ENCODE data around the gene DMWD.
"Not testable (repeated sequence)": the region's sequence is repeated elsewhere in the genome, so short reads cannot be mapped to it uniquely, and the experiment has no call there.

The DMWD gene

DNA sequence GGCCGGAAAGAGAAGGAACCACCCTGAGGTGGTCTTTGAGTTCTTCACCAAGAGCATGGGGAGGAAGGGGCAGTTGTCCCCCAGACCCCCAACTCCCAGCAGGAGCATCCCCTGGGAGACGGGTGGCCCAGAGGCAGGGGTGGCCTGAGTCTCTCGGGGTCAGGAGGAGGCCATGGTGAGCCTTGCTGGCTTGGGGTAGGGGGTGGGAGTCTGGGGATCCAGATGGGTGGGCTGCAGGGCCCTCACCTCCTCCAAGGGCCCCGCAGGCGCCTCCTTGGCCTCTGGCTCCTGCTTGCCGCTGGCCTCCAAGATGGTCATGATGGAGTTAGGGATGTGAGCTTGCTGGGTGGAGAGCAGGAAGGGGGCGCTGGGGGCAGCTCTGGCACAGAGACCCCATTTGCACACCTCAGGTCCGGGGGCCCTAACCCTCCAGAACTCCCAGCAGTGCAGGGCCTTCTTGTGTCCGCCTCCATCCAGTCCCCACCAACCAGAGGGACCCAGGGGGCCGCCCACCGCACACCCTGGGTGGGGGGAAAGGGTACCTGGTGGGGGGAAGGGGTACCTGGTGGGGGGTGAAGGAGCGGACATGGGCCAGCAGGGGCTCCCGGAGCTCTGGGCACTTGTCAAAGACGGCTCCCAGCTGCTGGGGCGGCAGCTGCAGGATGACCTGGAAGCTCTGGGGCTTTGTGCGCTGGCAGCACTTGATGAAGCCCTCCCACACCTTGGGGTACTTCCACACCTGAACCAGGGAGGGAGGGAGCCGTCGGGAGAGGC is 23.8 kb upstream of the DMWD start:
- DNase-seq (ENCODE audit: low read depth) = no peak

DNA sequence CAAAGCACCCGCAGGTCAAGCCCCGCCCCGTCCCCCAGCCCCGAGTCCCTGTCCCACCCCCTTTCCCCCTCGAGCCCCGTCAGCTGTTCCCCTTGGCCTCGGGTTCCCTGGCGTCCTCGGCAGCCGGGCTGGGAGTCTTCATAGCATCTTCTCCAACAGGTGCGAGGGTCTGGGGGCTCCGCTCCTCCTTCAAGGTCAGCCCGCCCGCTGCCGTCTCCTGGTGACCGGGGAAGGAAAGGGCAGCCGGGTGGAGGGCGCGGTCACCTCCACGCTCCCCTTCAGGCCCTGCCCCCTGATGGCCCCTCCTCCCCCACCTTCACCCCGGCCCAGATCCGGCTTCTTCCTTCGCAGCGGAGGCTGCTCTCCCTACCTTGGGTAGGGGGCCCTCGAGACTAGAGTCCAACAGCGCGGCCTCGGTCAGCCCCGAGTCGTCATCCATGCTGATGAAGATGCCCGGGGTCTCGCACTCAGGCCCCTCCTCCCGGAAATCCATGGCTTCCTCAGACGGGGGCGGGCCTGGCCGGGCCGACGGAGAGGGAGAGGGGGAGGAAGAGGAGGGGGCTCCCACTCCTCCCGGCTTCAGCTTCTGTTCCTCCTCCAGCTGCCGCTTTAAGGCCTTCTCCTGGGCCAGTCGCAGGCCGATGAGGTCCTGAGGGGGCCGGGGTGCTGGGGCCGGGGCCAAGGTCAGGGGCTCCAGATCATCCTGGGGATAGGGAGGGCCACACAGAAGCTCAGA is 23.0 kb upstream of the DMWD start:
- no peak for DNase-seq (ENCODE audit: low read depth)

DNA sequence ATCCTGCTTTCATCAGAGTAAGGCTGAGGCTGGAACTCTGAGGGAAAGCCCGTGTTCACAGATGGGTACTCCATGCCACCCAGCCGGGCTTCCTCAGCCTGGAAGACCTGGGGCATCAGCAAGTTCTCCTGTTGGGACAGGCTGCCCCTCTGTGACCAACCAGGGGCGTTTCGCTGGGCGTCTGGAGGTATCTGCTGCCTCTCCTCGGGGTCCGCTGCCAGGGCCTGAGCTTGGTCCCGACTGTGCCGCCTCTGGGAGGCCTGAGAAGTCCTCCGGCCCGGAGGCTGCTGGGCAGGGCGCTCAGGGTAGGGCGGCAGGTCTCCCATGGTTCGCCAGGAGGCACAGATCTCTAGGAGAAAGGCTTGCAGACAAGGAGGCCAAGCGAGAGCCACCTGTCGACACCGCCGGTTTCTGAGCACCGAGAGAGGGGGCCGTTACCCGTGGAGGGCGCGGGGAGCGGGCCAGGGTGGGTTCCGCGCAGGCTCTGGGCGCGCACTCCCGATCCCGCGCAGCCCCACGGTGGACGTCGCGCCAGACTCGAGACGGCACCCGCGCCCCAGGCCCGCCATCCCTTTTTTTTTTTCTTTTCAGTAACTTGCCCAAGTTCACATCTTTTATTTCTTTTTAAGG is 22.3 kb upstream of the DMWD start, which contains the start of gene RSPH6A:
Gene RSPH6A, minus strand, starts transcription at position 458 of the 630 bp plus-strand sequence. Its CDS starts 132 bp downstream, at position 326.
- no peak for DNase-seq (ENCODE audit: low read depth)

DNA sequence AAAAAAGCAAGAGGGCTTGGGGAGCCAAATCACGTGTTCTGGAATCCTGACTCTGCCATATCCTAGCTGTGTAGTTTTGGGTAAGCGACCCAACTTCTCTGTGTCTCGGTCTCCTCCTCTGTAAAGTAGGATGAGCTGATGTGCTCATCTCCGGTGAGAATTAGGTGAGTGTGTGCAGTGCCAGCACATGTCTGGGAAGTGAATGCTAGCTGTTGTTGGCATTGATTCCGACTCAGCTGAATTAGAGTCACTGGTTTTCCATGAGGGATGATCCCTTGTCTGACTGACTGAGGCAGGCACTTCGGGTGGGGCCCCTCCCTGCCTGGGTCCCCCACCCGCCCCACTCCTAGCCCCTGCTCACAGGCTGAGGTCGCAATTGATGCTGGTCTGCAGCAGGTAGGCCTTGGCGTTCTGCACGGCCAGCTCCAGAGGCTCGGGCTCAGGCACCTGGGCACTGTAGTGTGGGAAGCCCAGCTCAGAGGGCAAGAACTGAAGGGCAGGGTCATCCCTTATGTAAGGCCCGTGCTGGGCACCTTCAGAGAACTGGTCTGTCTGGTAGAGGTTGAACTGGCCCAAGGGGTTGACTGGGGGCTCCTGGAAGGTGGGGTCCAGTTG is 21.6 kb upstream of the DMWD start:
- DNase-seq (ENCODE audit: low read depth) = no peak

DNA sequence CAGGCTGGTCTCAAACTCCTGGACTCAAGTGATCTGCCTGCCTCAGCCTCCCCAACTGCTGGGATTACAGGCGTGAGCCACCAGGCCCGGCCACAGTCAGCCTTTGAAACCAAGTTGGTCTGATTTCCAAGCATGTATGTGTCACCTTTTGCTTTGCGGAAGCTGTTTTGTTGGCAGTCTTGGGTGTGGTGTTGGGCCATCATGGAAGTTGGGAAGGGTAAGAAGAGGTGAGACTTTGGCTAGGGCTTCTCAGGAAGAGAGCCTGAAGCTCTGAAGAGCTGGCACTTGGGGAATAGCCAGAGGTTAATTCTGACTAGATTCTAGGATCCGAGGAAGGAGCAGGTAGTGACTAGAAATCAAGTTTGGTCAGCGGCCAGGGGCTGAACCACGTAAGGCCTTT is 19.7 kb upstream of the DMWD start:
- no peak for DNase-seq (ENCODE audit: low read depth)

DNA sequence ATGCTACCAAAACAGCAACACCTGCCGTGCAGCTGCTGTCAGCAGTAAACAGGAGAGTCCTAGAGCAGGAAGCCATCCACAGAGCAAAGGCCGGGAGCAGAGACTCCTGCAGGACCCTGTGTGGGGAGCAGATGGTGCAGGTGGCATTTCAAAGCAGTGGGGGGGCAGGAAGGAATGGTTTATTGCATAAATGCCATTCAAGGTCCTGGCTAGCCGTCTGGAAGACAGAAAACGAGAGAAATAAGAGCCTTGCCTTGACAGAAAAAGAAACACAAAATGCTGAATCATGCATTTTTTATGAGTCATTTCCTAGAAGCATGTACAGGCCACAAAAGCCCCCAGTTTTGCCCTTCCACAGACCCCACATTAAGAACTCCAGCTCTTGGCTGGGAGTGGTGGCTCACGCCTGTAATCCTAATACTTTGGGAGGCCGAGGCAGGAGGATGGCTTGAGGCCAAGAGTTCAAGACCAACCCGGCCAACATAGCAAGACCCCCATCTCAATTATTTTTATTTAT is 17.1 kb upstream of the DMWD start:
- DNase-seq (ENCODE audit: low read depth) = peak; percentile 28

DNA sequence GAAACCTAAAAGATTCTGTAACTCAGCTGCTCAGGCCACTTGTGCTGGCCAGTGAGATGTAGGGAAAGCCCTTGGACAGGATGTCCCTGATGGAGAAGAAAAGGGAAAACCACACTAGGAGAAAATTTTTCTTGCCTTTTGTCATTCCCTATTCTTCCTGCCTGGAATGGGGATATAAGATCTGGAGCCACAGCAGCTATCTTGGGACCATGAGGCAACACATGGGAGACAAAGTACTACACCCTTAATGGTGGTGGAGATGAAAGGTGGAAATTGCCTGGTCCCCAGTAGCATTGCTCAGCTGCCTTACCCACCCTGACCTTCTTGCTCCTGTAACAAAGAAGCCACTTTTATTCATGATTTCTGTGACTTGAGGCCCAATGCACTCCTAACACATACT is 13.1 kb upstream of the DMWD start:
- DNase-seq (ENCODE audit: low read depth) = no peak

DNA sequence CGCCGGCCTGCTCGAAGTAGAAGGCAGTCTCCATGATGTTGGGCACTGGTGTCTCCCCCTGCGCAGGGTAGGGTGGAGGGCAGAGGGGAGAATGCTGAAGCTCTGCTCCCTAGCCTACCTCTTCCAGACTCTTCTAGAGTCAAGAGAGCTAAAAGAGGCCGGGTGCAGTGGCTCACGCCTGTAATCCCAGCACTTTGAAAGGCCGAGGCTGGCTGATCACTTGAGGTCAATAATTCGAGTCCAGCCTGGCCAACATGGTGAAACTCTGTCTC is 12.2 kb upstream of the DMWD start:
- DNase-seq (ENCODE audit: low read depth) = no peak

DNA sequence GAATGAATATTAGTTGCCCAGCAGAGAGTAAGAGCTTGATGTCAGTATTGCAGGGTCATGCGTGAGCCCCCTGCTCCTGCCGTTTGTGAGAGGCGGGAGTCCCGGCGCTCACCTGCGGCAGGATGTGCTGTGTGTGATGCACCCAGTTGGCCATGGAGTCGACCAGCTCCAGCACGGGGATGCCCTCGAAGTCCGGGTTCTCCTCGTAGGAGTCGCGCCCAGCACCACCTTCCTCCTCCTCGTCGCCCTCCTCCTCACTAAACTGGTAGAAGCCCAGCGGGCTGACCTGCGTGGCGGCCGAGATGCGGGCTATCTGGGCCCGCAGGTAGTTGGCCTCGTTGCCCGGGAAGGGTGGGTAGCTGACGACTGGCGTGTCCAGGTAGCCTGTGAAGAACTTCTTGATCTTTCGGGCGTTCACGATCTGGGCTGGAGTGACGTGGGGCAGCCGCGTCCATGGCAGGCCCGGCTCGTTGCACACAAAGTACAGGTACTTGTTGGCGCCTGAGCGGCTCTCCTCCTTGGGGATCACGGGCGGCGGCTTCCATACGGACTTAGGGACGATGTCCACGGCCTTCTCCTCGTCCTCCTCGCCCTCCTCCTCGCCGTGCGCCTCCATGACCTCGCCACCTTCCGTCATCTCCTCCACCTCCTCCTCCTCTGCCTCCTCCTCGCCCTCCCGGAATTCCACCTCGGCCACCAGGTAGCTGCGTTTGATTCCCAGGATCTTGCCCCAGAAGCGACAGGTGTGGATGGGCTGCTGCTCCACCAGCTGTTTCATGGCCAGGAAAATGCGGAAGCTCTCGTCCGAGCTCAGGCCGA is 11.7 kb upstream of the DMWD start:
- no peak for DNase-seq (ENCODE audit: low read depth)

DNA sequence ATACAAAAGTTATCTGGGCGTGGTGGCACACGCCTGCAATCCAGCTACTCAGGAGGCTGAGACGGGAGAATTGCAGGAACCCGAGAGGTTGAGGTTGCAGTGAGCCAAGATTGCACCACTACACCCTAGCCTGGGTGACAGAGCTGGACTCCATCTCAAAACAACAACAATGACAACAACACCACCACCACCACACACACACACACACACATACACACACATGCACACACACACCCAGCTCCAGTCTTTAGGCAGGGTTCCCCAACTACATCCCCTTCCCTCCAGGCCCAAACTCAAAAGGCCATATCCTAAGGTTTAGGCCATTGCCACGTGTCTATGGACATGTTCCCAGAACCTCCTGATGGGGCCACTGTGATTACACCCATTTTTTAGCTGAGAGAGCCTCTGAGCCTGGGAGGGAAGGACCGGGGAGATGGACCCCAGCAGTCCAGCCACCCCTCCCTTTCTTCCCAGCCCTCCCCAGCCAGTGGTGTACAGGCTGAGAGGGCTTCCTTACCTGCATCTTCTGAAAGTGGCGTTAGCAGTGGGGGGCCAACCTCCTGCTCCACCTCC is 9.0 kb upstream of the DMWD start:
- DNase-seq (ENCODE audit: low read depth) = no peak

DNA sequence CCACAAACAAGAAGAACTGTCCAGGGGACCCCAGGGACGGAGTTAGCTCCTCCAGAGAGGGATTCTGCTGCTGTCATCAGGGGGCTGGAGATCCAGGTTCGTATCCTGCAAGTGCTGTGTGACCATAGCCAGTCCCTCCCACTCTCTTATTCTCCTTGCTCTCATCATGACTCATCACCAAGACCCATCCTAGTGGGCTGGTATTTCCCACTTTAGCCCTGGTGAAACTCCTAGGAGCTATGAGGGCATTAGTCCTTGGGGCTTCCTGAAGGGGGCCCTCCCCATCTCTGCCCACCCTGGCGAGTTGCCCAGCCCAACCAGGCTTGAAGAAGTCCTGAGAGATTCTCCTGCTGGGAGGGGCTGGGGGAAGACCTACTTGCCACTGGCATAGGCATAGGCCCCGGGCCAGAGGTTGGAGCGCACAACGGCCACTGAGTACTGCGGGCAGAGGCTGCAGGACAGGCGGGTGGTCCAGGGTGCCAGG is 7.5 kb upstream of the DMWD start:
- DNase-seq (ENCODE audit: low read depth) = no peak

DNA sequence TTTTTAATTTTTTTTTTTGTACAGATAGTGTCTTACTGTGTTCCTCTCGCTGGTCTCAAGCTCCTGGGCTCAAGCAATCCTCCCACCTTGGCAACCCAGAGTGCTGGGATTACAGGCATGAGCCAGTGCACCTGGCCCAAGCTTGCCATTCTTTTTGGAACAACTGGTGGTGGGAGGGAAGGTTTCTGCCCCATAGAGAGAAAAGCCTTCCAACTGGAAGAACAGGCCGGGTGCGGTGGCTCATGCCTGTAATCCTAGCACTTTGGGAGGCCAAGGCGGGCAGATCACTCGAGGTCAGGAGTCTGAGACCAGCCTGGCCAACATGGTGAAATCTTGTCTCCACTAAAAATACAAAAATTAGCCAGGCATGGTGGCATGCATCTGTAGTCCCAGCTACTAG is 6.9 kb upstream of the DMWD start:
- DNase-seq (ENCODE audit: low read depth) = not testable (repeated sequence)

DNA sequence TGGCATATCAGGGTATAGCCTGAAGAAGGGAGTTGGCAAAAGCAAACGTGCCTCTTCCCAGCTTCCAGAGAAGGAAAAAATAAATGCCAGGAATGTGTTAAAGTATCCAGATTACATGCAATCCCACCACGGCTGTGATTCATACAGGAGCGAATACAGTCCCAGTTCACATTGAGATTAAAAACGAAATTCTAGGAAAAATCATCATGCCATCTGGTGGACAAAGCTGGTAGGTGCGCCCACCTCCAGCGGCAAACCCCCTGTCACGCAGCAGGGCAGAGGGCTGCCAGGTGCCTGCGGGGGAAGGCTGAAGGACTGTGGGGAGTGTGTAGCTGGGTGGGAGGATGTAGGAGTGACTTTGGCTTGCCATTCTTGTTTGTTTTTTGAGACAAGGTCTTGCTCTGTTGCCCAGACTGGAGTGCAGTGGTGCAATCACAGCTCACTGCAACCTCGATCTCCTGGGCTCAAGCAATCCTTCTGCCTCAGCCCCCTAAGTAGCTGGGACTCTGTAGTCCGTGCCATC is 6.4 kb upstream of the DMWD start:
- DNase-seq (ENCODE audit: low read depth) = peak; percentile 71

DNA sequence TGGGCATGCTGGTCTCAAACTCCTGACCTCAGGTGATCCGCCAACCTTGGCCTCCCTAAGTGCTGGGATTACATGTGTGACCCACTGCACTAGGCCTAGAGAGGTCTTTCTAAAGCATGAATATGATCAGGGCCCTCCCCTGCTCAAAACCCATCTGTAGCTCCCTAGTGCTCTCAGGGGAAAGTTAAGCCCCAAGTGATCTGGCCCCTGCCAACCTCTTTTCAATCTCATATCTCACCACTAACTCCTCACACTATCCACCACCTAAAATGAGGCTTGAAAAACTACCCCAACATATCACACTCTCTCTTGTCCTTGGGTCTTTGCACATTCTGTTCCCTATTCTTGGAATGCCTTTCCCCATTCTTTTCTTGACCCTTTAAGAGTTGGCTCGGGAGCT is 2.0 kb upstream of the DMWD start:
- no peak for DNase-seq (ENCODE audit: low read depth)

DNA sequence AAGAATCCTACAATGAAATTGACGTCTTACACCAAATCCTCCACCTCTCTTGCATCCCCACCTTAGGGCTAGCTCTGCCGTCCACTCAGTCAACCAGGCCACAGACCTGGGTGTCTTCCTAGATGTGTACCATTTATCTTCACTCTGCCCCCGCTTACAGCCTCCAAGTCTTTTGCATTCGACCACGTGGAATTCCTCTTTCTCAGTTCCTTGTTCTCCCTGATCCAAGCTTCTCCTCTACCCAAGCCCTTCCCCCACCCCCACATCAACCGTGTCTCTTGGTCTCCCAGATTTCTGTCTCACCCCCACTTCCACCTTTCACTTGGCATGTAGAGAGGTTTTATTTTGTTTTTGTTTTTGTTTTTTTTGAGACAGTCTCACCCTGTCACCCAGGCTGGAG is 1.2 kb upstream of the DMWD start:
- no peak for DNase-seq (ENCODE audit: low read depth)

DNA sequence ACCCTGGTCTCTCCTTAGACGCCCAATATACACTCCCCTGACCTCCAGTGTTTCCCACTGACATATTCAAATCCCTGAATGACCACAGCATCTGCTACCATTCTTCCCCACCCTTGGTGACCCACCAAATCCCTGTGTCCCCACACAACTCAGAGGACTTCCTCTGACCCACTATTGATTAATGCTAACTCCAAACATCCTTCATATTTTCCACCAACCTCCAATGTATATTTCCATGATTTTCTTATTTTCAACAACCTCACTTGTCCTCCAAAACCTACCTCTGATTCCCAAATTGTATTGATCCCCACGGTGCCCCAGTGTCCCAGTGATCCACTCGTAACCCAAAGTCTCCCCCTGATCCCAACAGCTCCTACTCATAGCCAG is 526 bp upstream of the DMWD start:
- no peak for DNase-seq (ENCODE audit: low read depth)

DNA sequence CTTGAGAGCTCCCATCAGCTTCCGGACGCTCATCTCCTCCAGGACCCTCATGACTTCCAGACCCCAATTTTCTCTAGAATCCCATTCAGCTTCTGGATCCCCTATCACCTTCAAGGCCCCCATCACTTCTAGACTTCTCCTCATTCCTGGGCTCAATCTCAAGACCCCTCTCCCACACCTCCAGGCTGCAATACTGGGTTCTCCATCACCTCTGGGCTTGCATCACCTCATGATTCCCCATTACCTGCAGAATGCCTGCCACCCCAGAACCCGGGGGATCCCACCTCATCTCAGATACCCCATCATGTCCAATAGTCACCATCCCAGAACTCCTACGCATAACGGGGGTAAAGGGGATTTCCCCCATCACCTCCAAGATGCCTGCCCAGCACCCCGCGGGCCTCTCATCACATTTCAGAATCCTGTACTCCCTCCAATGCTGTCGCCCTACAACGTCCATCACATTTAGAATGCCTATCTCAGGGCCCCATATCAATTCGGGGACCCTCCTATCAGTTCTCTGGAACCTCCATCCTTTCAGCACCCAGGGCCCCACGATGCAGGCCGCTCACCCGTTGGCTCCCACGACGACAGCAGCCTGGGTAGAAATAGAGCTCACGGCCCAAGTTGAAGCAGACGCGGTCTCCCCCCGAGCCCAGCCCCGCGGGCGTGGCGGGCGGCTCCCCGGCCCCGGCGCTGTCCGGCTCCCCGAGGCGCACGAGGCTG is 738 bp downstream of the DMWD start:
- no peak for DNase-seq (ENCODE audit: low read depth)

DNA sequence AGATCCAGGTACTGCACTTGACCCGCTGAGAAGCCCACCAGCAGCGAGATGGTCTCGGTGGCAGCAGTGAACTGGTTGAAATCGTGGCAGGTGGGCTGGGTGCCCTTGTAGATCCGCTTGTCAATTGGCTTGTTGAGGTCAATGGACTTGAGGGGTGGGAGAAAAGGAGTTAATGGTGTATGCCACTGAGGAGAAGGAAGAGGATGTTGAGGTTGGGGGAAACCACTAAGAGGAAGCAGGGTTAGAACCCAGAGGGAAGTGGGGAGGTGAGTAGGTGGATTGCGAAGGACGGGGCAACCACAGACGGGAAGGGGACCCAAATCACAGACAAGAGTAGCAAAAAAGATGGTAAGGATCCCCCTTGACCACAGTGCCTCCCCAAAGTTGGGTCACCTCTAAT is 1.7 kb downstream of the DMWD start:
- DNase-seq (ENCODE audit: low read depth) = no peak

DNA sequence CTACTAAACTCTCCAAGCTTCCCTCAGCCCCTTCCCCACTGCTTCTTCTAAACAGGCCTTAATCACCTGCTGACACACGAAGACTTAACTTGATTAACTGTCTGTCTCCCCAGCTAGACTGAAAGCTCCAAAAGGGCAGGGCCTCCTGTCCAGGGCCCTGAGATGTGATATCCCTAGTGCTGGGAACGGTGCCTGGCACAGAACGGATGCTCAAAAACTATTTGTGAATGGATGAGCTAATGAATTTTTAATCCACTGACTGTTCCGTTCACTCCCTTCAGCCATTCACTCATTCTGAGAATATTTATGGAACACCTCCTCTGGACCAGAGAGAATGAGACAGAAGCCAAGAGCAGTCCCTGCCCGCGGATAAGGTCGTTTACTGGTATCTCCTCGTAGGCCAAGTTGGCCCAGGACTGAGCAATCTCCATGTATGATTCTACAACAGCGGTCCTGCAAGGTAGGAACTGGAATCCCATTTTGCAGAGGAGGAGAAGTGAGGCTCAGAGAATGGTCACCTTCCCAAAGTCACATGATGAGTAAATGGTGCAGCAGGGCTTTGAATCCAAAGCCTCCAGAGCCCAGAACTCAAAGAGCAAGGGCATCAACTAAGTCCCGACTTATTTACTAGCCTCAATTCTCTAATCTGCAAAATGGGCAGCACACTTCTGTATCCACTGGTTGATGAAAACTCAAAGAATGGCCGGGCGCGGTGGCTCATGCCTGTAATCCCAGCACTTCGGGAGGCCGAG is 3.4 kb downstream of the DMWD start:
- no peak for DNase-seq (ENCODE audit: low read depth)

DNA sequence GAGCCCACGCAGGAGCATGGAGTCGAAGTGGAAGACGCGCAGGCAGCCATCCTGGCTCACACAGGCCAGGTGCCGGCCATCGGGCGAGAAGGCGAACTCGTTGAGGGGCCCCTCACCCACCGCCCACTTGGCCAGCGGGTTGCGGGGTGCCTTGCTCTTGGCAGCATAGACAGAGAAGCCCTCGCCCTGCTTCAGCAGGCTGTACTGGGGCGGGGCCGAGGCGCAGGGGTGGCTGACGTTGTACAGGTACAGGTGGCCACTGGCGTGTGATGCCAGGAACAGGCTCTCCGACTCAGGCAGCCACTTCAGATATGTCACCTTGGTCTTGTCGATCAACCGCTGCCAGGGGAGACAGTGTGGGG is 6.1 kb downstream of the DMWD start:
- no peak for DNase-seq (ENCODE audit: low read depth)
